ENCODE measurements around the gene PLCL2.
"Not testable (repeated sequence)": the region's sequence is repeated elsewhere in the genome, so short reads cannot be mapped to it uniquely, and the experiment has no call there.

PLCL2 gene

DNA sequence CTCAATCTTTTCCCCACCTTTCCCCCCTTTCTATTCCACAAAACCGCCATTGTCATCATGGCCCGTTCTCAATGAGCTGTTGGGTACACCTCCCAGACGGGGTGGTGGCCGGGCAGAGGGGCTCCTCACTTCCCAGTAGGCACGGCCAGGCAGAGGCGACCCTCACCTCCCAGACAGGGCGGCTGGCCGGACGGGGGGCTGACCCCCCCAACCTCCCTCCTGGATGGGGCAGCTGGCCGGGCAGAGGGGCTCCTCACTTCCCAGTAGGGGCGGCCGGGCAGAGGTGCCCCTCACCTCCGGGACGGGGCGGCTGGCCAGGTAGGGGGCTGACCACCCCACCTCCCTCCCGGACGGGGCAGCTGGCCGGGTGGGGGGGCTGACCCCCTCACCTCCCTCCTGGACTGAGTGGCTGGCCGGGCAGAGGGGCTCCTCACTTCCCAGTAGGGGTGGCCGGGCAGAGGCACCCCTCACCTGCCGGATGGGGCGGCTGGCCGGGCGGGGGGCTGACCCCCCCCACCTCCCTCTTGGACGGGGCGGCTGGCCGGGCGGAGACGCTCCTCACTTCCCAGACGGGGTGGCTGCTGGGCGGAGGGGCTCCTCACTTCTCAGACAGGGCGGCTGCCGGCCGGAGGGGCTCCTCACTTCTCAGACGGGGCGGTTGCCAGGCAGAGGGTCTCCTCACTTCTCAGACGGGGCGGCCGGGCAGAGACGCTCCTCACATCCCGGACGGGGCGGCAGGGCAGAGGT lies 95.2 kb downstream of the PLCL2 start:
- DNase-seq, result not testable (repeated sequence)

DNA sequence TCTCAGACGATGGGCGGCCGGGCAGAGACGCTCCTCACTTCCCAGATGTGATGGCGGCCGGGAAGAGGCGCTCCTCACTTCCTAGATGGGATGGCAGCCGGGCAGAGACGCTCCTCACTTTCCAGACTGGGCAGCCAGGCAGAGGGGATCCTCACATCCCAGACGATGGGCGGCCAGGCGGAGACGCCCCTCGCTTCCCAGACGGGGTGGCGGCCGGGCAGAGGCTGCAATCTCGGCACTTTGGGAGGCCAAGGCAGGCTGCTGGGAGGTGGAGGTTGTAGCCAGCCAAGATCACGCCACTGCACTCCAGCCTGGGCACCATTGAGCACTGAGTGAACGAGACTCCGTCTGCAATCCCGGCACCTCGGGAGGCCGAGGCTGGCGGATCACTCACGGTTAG lies 95.8 kb downstream of the PLCL2 start:
- DNase-seq, result not testable (repeated sequence)

DNA sequence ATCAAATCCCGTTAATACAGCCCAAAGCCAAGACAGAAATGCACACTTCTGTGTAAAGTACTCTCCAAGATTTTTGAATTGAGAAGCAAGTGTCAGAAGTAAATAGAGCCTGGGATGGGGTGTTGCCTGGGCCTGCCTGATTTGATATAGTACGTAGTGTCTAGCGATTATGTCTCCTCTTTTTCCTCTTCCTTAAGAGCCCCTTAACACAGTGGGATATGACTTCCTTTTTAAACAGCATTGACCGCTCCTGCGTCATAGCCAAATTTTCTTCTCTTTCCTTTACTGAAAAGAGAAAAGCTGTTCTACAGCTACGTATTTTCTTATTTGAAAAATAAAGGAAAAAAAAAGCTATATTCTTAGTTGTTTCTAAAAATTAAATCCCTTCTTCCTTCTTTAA lies 97.7 kb downstream of the PLCL2 start:
- no peak for DNase-seq

DNA sequence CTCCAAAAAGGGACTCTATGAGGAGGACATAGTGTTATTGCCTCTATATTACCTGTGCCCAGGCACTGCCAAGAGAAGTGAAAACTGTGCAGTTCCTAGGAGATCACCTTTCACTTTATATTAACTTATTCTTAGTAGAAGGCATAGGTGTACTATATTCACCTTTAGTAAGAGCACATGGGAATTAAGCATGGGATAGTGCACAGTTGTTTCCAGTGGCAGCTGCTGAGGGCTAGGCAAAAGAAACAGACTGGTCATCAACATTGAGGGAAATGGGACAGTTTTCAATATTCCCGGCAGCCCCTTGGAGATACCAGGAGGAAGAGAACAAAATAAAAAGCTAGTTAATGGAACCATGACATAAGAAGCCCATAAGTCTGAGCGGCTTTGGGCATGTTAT lies 100.9 kb downstream of the PLCL2 start:
- no peak for DNase-seq

DNA sequence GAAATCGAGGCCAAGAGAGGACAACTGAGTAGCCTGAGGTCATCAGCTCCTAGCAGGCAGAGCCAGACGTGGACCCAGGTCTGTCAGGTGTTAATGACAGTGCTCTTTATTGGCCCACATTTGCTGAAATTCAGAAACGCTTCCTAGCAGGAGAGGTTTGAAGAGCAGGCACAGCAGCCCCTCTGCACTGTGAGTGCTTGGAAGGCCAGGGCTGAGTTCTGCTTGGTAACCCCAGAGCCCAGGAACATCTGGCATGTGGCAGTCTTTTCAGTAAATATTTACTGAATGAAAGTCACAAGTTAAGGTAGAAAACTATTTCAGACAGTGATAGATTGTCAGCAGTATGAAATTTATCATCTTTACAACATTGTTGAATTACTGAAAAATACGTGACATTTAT lies 102.4 kb downstream of the PLCL2 start:
- no peak for DNase-seq

DNA sequence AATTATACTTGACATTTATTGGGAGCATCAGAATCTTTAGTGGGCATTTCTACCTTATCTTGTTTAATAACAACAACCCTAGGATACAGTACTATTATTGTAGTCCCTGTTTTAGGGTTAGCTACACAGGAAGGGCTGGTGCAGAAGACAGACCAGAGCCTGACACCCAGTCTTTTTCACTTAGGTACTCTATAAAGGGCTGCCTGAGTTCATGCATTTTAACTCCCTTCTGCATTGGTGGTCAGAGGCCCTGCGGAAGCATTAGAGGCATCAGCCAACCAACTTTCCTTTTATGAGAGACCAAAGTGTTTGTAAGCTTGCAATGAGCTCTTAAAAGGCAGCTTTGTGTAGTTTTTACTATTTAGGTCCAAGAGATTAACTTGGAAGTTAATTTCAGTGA lies 105.4 kb downstream of the PLCL2 start:
- no peak for DNase-seq

DNA sequence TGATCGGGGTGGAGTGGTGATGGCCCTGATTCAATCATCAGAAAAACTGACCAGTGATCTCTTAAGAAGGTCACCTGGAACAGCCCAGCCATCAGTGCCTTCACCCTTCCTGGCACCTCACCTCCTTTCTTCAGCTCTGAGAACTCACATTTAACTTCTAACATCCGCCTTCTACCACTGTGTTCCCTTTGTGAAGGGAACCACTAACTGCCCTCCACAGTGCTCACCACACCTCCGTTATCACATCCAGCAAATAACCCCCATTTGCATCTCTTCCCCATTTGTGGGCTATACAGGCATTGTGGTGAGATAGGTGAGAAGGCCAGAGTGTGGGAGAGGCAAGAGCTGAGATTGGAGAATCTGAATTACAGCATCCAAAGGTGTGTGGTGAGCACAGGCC lies 107.4 kb downstream of the PLCL2 start:
- no peak for DNase-seq

DNA sequence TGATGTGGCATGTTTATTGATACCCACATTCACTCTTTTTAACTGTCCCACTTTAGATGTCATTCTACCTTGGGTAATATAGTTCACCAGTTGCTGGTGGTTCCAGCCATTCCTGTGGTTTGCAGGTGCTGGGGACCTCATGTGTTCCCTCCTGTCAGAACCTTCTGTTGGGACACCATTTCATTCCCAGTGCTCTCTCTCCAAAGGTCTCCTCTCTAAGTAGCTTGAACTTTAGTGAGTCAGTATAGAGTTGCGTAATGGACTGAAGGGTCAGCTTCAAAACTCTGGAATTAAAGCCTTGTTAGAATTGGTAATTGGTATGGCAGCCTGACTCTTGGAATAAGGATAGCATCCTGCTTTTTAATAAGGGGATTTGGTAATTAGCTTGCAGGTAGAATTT lies 108.5 kb downstream of the PLCL2 start:
- DNase-seq, result no peak

DNA sequence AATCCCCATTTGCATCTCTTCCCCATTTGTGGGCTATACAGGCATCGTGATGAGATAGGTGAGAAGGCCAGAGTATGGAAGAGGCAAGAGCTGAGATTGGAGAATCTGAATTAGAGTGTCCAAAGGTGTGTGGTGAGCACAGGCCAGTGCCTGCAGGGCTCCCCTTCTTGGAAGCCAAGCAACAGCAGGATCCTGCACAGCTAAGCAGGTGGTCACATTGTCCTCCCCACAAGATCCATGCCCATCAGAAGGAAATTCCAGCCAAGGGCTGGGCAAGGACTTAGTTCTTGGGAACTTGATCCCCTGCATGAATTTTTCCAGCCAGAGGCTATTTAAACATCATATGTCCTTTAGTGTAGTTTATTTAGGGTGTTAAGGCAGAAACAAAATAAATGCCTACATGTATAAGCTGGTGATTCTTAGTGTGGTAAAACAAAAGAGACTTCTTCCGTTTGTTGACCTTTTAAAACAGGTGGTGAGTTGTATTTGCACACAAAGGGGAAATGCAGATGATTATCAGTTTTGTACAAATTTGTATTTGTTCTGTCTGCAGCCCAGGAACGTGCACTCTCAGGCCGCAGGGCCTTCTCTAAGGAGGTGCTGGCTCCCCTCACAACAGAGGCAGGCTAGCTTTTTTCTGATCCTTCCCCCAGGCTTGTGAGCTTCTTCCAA lies 110.2 kb downstream of the PLCL2 start:
- no peak for DNase-seq

DNA sequence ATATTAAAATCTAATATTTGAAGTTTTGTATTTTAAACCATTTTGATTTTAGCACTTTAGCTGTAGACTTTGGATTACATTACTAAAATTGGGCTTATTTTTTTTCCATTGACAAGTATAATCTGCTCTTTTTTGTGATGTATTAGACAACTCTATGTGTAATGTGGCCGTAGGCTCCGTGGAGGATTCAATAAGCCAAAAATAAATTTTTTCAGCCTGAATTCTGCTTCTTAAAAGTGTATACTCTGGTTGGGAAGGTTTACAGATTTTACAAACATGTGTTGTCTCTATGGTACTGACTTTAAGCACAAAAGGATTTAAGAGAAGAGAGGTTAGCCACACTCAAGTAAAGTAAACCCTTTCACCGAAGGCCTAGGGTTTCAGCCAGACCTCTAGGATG lies 110.8 kb downstream of the PLCL2 start:
- no peak for DNase-seq

DNA sequence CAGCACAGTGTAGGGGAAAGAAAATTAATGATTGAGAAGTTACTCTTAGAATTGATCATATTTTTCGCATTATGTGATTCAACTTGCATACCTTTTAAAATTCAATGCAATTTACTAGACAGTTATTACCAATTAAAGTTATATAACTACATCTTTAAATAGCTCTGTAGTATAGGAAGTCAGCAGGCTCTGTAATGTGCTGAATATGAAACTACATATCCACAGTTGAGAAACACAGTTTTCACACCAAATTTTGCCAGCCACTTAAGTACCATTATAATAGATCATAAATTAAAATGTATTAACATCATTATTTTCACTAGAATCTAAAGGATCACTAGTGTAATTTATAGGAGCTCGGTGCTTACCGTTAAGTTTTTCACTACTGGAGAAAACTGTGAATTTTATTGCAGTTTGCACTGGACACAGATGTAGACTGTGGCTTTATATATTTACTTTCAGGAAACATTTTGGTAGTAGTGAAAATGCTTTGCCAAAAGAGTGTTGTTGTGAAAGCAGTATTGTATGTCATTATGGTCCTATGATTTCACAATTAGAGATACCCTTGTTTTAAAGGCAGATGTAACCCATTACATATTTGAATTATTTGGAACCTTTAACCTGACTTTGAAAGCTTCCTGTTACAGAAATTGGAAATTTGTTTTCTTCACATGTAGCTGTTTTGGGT lies 113.6 kb downstream of the PLCL2 start:
- no peak for DNase-seq

DNA sequence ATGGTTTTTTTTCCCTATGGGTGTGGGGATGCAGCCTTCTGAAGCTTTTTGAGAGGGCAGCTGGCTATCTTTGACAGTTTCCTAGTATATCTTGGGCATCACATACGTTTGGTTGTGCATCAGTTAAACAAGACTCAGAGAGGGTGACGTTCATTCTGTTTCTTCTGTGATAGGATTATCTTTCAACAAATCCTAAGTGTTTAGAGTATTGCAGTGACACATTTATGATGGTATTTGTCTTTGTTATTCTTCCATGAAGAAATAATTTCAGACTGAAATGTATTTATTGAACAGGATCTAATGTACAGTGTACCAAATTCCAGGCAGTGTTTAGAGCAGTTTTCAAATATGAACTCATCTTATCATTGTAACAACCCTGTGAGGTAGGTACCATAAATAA lies 114.4 kb downstream of the PLCL2 start:
- DNase-seq, result no peak

DNA sequence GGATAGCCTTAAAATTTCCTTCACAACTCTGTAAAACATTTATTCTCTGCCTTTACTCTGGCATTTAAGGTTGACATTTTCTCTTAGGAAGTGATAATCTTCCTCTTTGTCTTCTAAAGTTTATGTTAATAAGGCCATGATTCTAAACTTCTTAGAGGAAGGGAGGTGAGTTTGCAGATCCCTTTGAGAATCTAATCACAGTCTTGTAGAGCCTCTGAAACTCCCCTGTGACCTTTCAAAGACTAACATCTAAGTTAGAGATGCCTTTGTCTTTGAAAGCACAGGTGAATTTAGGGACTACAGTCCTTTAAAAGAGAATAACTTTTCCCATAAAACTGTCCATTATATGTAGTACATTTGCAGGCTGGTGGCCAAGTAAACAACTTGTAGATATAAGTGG lies 115.1 kb downstream of the PLCL2 start:
- no peak for DNase-seq

DNA sequence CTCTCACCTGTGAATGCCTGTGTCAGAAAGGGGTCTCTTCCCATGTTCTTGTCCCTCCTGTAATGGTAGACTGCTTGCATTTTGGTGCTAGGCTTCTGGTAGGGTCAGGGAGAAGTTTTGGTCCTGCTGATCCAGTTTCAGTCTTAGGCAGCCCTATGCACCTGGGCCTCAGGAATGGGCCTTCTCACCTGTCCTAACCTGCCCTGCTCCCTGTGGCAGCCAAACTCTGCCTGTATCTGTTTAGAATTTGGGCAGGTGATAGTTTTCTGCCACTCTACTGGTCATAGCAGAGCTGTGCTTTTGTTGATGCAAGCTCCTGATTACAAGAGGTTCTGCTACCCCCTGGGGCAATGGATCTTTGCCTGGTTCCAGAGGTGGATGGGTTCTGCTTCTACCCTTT lies 118.7 kb downstream of the PLCL2 start:
- no peak for DNase-seq

DNA sequence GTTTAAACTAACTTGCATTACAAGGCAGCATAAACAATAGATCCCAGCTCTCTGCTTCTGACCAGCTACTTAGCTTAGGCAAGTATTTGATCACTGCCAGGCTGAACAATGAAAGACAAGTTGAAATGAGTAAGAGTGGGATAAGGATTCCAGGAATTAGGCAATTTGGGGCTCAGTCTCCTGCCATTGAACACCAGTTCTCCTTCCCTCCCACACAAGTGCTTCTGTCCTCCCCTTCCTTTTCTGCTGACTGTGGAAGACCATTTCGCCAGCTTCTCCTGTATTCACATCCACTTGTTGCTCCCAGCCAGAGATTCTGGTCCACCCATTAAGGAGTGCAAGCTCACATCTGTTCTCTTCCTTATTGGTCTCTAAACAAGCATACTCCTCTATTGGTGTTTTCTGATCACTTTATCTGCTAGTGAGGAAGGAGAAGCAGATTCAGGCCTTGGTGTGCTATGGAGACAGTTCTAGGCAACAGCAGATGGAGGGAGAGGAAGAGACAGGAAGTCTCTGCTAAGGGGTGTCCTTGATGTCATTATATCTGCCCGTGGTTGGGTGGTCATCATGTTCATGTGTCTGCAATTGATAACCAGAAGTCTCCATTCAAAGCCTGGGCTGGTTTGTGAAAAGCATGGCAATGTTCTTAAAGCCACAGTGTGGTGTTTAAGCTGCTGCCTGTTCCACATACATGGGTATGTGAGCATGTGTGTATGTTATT lies 121.5 kb downstream of the PLCL2 start:
- no peak for DNase-seq

DNA sequence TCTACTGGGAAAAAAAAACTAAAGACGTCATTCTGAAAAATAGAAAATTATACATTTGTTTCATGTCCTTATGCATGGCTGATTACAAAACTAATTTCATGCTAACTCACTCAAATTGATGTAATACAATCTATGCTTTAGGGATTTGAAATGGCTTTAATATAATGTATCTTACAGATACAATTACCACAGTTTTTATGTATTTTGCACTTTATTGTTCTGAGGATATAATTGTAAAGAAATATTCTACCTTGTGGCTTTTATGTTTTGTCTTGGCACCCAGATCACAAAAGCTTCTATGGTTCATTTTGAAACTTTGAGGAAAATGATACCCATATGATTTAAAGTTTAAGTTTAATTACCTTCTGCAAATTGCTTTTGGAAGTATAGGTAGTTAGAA lies 122.5 kb downstream of the PLCL2 start:
- no peak for DNase-seq

DNA sequence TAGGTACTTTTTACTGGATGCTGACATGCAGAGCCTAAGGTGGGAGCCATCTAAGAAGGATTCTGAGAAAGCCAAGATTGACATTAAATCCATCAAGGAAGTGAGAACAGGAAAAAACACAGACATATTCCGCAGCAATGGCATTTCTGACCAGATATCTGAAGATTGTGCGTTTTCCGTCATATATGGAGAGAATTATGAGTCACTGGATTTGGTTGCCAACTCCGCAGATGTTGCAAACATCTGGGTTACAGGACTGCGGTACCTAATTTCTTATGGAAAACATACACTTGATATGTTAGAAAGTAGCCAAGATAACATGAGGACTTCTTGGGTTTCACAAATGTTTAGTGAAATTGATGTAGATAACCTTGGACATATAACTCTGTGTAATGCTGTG lies 125.1 kb downstream of the PLCL2 start:
- DNase-seq, result no peak

DNA sequence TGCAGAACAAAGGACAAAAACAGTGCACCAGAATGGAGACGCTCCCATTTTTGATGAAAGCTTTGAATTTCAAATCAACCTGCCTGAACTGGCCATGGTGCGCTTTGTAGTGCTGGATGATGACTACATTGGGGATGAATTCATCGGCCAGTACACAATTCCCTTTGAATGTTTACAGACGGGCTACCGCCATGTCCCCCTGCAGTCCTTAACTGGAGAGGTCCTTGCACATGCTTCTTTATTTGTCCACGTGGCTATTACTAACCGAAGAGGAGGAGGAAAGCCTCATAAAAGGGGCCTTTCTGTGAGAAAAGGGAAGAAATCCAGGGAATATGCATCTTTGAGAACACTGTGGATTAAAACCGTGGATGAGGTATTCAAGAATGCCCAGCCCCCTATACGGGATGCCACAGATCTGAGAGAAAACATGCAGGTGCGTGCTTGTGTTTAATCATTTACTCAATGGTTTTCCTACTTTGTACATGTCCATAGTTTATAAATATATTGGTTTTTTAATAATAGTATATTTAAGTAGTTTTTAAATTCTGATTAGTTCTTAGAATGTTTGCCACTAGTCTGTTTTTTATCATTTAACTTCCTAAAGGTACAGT lies 127.1 kb downstream of the PLCL2 start:
- DNase-seq, result no peak

DNA sequence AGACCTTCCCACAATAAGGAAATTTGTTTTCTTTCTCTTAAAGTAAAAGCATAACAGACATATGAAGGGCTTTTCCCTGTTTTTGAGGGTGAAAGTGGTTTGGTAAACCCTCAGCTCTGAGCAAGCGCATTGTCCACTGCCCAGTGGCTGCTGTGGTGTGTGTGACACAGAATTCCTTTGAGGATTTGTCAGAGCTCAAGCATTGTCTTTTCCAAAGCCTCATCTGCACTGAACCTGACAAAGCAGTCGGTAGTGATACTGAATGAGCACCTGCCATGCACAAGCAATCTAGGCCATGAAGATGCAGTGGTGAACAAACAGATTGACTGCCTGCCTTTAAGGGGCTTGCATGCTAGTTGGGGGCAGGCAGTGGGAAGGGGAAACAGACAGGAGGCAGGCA lies 128.3 kb downstream of the PLCL2 start:
- no peak for DNase-seq

DNA sequence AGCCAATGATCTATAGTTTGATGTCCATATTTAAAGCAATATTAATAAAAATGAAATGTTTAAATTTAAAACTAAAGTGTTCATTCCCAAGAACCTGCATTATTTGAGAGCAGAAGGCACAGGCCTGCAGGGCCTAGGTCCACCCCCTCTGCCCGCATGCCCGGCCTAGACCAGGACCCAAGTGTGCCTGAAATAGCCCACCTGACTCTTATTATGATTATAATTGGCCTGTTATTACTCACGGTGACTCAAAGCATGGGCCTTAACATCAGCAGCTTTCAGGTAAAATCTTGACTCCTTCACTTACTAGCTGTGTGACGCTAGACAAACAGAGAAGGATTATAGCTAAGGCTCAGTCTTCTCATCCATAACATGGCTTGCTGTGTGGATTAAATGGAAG lies 128.8 kb downstream of the PLCL2 start:
- no peak for DNase-seq

DNA sequence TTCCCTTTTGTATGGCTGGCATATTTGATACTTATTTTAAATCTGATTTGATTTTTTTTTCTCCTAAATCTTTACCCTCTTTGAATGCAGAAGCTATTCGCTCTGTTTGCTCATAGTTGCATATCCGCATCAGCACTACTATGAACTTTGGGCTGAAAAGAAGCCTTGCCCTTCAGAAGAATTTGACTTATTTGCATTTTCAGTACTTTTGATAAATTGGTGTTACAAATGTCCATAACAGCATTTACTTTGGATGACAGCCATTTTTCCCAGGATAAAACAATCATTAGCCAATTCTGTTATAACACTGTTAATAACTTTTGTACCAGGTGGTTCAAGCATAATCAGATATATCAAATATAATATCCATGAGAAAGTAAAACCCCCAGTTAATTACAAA lies 129.5 kb downstream of the PLCL2 start:
- no peak for DNase-seq

DNA sequence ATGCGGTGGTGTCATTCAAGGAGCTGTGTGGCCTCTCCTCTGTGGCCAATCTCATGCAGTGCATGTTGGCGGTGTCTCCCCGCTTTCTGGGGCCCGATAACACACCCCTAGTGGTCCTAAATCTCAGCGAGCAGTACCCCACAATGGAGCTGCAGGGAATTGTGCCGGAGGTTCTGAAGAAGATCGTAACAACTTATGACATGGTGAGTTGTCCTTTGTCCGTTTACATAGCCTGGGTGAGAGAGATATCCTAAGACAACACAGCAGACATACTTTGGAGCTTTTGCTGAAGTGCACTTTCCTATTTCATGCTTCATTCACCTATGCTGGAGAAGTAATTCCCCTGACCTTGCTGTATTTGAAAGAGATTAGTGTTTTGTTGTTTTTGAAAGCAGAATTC lies 130.0 kb downstream of the PLCL2 start:
- DNase-seq, result no peak

DNA sequence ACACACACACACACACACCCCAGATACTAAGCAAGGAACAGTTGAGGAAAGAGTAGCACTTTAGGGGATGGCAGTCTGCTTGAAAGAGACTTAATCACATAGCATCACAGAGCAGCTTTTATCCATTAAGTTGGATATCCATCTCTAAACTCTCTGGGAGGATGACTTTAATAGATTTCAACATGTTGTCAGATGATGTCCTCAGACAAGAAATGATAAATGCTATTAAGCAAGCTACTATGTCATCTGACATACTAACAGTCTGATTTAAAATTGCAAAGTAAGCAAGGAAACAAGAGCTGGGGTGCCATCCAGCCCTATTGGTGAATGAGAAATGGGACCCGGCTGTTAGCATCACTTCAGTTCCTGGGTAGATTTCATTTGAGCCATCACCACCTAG lies 136.9 kb downstream of the PLCL2 start:
- no peak for DNase-seq

All from activated gamma-delta T cell treated with Interleukin-2 at 50 U/mL for 16 hours (primary cell).